Neural cell (in vitro differentiated cells): ENCODE results near the gene ZNF438.

Experiments
- CTCF ChIP-seq: fragments of 450-650 bp; IDR thresholded peaks from 2 replicates; pipeline ENCODE4 v1.5.1; 2014; ENCODE audit warnings: antibody characterized with exemption, mild to moderate bottlenecking, moderate library complexity; ENCODE audit not compliant: poor library complexity, severe bottlenecking
- EP300 ChIP-seq: fragments of 450-650 bp; conservative IDR thresholded peaks from 2 replicates; pipeline ENCODE4 v1.6.1; 2014; ENCODE audit warnings: antibody characterized with exemption, mild to moderate bottlenecking, moderate library complexity; ENCODE audit not compliant: poor library complexity, severe bottlenecking
- EZH2 ChIP-seq: fragments of 200-600, 300-800 bp; shearing (Covaris generic), sonication (generic); IDR thresholded peaks from 2 replicates; pipeline ENCODE4 v1.6.1; 2014; ENCODE audit warnings: antibody characterized with exemption, low read length, borderline replicate concordance, mild to moderate bottlenecking; ENCODE audit not compliant: insufficient read depth, poor library complexity, severe bottlenecking
- POLR2AphosphoS5 ChIP-seq: IDR thresholded peaks from 2 replicates; pipeline ENCODE4 v1.6.1; 2012
- RAD21 ChIP-seq: fragments of 450-650 bp; conservative IDR thresholded peaks from 2 replicates; pipeline ENCODE4 v1.6.1; 2014; ENCODE audit warnings: antibody characterized with exemption, mild to moderate bottlenecking, moderate library complexity
- SMC3 ChIP-seq: fragments of 450-650 bp; conservative IDR thresholded peaks from 2 replicates; pipeline ENCODE4 v1.6.1; 2014; ENCODE audit warnings: antibody characterized with exemption, mild to moderate bottlenecking, moderate library complexity; ENCODE audit not compliant: poor library complexity
- TAF1 ChIP-seq: IDR thresholded peaks from 2 replicates; pipeline ENCODE4 v1.6.1; 2012; ENCODE audit warnings: low read depth
- TF ChIP-seq, protein P1 (sequence below): IDR thresholded peaks from 2 replicates; pipeline ENCODE4 v1.6.1; 2012; ENCODE audit warnings: borderline replicate concordance

DNA sequence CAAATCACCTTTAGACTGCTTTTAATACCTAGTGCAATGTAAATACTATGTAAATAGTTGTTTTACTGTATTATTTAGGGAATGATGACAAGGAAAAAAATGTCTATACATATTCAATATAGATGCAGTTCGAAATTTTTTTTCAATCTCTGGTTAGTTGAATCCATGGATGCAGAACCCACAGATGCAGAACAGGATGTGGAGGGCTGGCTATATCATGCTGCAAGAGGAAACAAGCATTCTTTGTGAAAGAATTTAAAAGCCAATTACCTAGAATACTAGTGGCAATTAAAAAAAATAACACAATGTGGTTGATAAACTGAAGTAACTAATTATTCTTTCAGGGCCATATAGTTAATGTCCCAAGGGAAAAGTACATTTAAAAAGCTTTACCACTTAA lies 170.4 kb downstream of the ZNF438 start:
- no peak for TF ChIP-seq CTCF
- no peak for TF ChIP-seq EZH2
- no peak for TF ChIP-seq POLR2AphosphoS5
- TF ChIP-seq, protein P1, sequence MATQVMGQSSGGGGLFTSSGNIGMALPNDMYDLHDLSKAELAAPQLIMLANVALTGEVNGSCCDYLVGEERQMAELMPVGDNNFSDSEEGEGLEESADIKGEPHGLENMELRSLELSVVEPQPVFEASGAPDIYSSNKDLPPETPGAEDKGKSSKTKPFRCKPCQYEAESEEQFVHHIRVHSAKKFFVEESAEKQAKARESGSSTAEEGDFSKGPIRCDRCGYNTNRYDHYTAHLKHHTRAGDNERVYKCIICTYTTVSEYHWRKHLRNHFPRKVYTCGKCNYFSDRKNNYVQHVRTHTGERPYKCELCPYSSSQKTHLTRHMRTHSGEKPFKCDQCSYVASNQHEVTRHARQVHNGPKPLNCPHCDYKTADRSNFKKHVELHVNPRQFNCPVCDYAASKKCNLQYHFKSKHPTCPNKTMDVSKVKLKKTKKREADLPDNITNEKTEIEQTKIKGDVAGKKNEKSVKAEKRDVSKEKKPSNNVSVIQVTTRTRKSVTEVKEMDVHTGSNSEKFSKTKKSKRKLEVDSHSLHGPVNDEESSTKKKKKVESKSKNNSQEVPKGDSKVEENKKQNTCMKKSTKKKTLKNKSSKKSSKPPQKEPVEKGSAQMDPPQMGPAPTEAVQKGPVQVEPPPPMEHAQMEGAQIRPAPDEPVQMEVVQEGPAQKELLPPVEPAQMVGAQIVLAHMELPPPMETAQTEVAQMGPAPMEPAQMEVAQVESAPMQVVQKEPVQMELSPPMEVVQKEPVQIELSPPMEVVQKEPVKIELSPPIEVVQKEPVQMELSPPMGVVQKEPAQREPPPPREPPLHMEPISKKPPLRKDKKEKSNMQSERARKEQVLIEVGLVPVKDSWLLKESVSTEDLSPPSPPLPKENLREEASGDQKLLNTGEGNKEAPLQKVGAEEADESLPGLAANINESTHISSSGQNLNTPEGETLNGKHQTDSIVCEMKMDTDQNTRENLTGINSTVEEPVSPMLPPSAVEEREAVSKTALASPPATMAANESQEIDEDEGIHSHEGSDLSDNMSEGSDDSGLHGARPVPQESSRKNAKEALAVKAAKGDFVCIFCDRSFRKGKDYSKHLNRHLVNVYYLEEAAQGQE, result no peak
- no peak for TF ChIP-seq EP300
- no peak for TF ChIP-seq TAF1
- no peak for TF ChIP-seq RAD21
- no peak for TF ChIP-seq SMC3
